Measurements from ENCODE around the gene FBXO30. TPM values are rescaled to one million over a fixed set of nuclear protein-coding genes. Genes with fewer than 3 reads are reported as not detected.

Gene FBXO30
- total and polyA plus RNA-seq, 10 donors = 2.1 to 11.1 (median 8.7) TPM

- no peaks in the 10 kb centered on the region for H3K27me3 ChIP-seq (replicated peaks in 1 of 7)
- TF ChIP-seq POLR2AphosphoS5 (IDR thresholded peaks at IDR 0.05) = no peak
- no peak for TF ChIP-seq CTCF (IDR thresholded peaks at IDR 0.05 in 8 of 11, conservative IDR thresholded peaks at IDR 0.05 in 3 of 11)
- TF ChIP-seq POLR2A (IDR thresholded peaks at IDR 0.05) = no peak
- H3K4me3 ChIP-seq = no peak overlapping the region
- H3K4me1 ChIP-seq = no peaks in the 10 kb centered on the region
- intact Hi-C loops (cut with DNase I; ENCODE audit: low total_unique reads) = no loop called here
- no peak for DNase-seq
- no peak overlapping the region for H3K27ac ChIP-seq
- H3K9me3 ChIP-seq = peaks cover 0 to 4% (median 0%) of the 10 kb centered on the region in 8 donors
- H3K36me3 ChIP-seq = no peaks in the 10 kb centered on the region
These were observed 49.1 kb downstream of the FBXO30 start for GRCh38 chr6:145765449-145765848.

- Histone ChIP-seq H3K9me3 (no peaks in the 10 kb centered on the region), H3K4me3 (no peak overlapping the region), H3K27me3 (replicated peaks in 1 of 7) (no peaks in the 10 kb centered on the region), H3K27ac (no peak overlapping the region), H3K36me3 (no peaks in the 10 kb centered on the region), H3K4me1 (no peaks in the 10 kb centered on the region)
- DNase-seq = no peak
- intact Hi-C loops (cut with DNase I; ENCODE audit: low total_unique reads) = no loop called here
- TF ChIP-seq POLR2AphosphoS5 (IDR thresholded peaks at IDR 0.05) = no peak
These were observed 50.9 kb downstream of the FBXO30 start for GRCh38 chr6:145763742-145764141.

GRCh38 chr6:145761584-145761983, 53.0 kb downstream of the FBXO30 start:
- H3K27ac ChIP-seq = no peak overlapping the region
- intact Hi-C loops (cut with DNase I; ENCODE audit: low total_unique reads) = no loop called here
- no peaks in the 10 kb centered on the region for H3K36me3 ChIP-seq
- H3K27me3 ChIP-seq (replicated peaks in 1 of 7) = no peaks in the 10 kb centered on the region
- DNase-seq = no peak
- no peak for TF ChIP-seq POLR2AphosphoS5 (IDR thresholded peaks at IDR 0.05)
- TF ChIP-seq CTCF (IDR thresholded peaks at IDR 0.05 in 8 of 11, conservative IDR thresholded peaks at IDR 0.05 in 3 of 11) = peak in 1 of 11 experiments; percentile 12
- H3K9me3 ChIP-seq = no peaks in the 10 kb centered on the region
- H3K4me3 ChIP-seq = no peak overlapping the region
- no peaks in the 10 kb centered on the region for H3K4me1 ChIP-seq

- H3K36me3 ChIP-seq = no peaks in the 10 kb centered on the region
- 72 to 85% (median 78%) methylated on average over 4 of the region's 4 CpGs for WGBS, 5 donors
- H3K27me3 ChIP-seq (replicated peaks in 1 of 7) = no peaks in the 10 kb centered on the region
- H3K9me3 ChIP-seq = no peaks in the 10 kb centered on the region
- no peak overlapping the region for H3K4me3 ChIP-seq
- TF ChIP-seq POLR2A (IDR thresholded peaks at IDR 0.05) = no peak
- no peak for TF ChIP-seq CTCF (IDR thresholded peaks at IDR 0.05 in 8 of 11, conservative IDR thresholded peaks at IDR 0.05 in 3 of 11)
- TF ChIP-seq POLR2AphosphoS5 (IDR thresholded peaks at IDR 0.05) = no peak
- H3K27ac ChIP-seq = no peak overlapping the region
- intact Hi-C loops (cut with DNase I; ENCODE audit: low total_unique reads) = no loop called here
- no peak for DNase-seq
- H3K4me1 ChIP-seq = peaks cover 0 to 9% (median 0%) of the 10 kb centered on the region in 6 donors
These were observed 56.5 kb downstream of the FBXO30 start for GRCh38 chr6:145758113-145758512.

GRCh38 chr6:145756170-145756662, 58.4 kb downstream of the FBXO30 start:
- Histone ChIP-seq H3K4me3 (no peak overlapping the region), H3K36me3 (no peaks in the 10 kb centered on the region), H3K4me1 (peaks cover 0 to 9% (median 0%) of the 10 kb centered on the region in 6 donors), H3K27ac (no peak overlapping the region), H3K9me3 (no peaks in the 10 kb centered on the region), H3K27me3 (replicated peaks in 1 of 7) (no peaks in the 10 kb centered on the region)
- no peak for DNase-seq
- TF ChIP-seq CTCF (IDR thresholded peaks at IDR 0.05 in 8 of 11, conservative IDR thresholded peaks at IDR 0.05 in 3 of 11) = no peak
- TF ChIP-seq POLR2AphosphoS5 (IDR thresholded peaks at IDR 0.05) = no peak
- no peak for TF ChIP-seq POLR2A (IDR thresholded peaks at IDR 0.05)
- WGBS, 5 donors = 50 to 87% (median 57%) methylated on average over 1 of the region's 1 CpG
- intact Hi-C loops (cut with DNase I; ENCODE audit: low total_unique reads) = no loop called here

Data from spleen (tissue), 11 donors.